H1 (cell line): ENCODE results near the gene CAPZB. TPM values are rescaled to one million over a fixed set of nuclear protein-coding genes. Genes with fewer than 3 reads are reported as not detected.
A peak's percentile ranks its signal among the peaks of the same experiment; 100 is the strongest.

Source experiments
- BCL11A ChIP-seq, 2 experiments: IDR thresholded peaks; one replicate each; pipeline ENCODE4 v1.6.1; 2011; ENCODE audit warnings: low read depth in 2 of 2, low read length in 2 of 2, mild to moderate bottlenecking in 2 of 2
- CBX8 ChIP-seq: fragments of 300-800, 300-1000 bp; sonication (generic); IDR thresholded peaks from 2 replicates; pipeline ENCODE4 v1.7.1; 2016; ENCODE audit warnings: low read depth, low read length, borderline replicate concordance
- FOSL1 ChIP-seq: IDR thresholded peaks from 2 replicates; pipeline ENCODE4 v1.6.1; 2011; ENCODE audit warnings: mild to moderate bottlenecking, low read depth, low read length, moderate library complexity; ENCODE audit not compliant: insufficient read depth
- POLR2A ChIP-seq, 2 experiments: IDR thresholded peaks; 1 replicate in 1 of 2; 2 replicates in 1 of 2; pipeline ENCODE4 v1.6.1; 2011; ENCODE audit warnings: low read depth in 2 of 2, low read length in 2 of 2, mild to moderate bottlenecking in 2 of 2; ENCODE audit errors: control extremely low read depth in 1 of 2
- RBBP5 ChIP-seq: IDR thresholded peaks from 2 replicates; pipeline ENCODE4 v1.7.1; 2012; ENCODE audit warnings: low read depth, mild to moderate bottlenecking, inconsistent platforms, low read length, moderate library complexity, borderline replicate concordance
- SP2 ChIP-seq: IDR thresholded peaks from 2 replicates; pipeline ENCODE4 v1.6.1; 2012; ENCODE audit warnings: mild to moderate bottlenecking, low read length, inconsistent platforms
- SP4 ChIP-seq: IDR thresholded peaks from 2 replicates; pipeline ENCODE4 v1.6.1; 2012; ENCODE audit warnings: low read length, inconsistent platforms
- TEAD4 ChIP-seq: IDR thresholded peaks from 2 replicates; pipeline ENCODE4 v1.6.1; 2012; ENCODE audit warnings: low read depth, low read length, inconsistent platforms, mixed read lengths
- polyA plus RNA-seq, 7 experiments: library from polyadenylated mRNA; depleted of rRNA in 3 of 7; stranded (reverse) in 5 of 7; unstranded in 2 of 7; fragments of >200 nt in 5 of 7; fragments of 200-250 nt in 2 of 7; gene quantifications; 1 replicate in 5 of 7; 2 replicates in 1 of 7; 4 replicates in 1 of 7; pipeline versions ENCODE4 v1.2.1 to v1.2.3, GENCODE V29; 2011 to 2013; ENCODE audit warnings: missing spikeins in 2 of 7, mixed read lengths in 2 of 7
- total RNA-seq: library from RNA; stranded (reverse); fragmentation: NEBNext Ultra II Directional; extraction: Animal tissue kit (Norgen Biotek cat#: 25700); gene quantifications from 2 replicates; pipeline ENCODE4 v1.2.1, GENCODE V29; 2021
- TF ChIP-seq, protein P1 (sequence below): fragments of 300-600 bp; sonication (generic); IDR thresholded peaks from 2 replicates; pipeline ENCODE4 v1.7.1; 2012; ENCODE audit warnings: low read length, moderate library complexity, mild to moderate bottlenecking, inconsistent platforms; ENCODE audit not compliant: insufficient replicate concordance
- TF ChIP-seq, protein P2 (sequence below): IDR thresholded peaks from 2 replicates; pipeline ENCODE4 v1.6.1; 2011; ENCODE audit warnings: low read depth, mild to moderate bottlenecking, low read length; ENCODE audit not compliant: insufficient read depth

CAPZB gene
- total and polyA plus RNA-seq, 2 of the 8 experiments (the other 6 are each of a cell fraction or from before 2014, with no cell fraction given) = 162 to 371 TPM

DNA sequence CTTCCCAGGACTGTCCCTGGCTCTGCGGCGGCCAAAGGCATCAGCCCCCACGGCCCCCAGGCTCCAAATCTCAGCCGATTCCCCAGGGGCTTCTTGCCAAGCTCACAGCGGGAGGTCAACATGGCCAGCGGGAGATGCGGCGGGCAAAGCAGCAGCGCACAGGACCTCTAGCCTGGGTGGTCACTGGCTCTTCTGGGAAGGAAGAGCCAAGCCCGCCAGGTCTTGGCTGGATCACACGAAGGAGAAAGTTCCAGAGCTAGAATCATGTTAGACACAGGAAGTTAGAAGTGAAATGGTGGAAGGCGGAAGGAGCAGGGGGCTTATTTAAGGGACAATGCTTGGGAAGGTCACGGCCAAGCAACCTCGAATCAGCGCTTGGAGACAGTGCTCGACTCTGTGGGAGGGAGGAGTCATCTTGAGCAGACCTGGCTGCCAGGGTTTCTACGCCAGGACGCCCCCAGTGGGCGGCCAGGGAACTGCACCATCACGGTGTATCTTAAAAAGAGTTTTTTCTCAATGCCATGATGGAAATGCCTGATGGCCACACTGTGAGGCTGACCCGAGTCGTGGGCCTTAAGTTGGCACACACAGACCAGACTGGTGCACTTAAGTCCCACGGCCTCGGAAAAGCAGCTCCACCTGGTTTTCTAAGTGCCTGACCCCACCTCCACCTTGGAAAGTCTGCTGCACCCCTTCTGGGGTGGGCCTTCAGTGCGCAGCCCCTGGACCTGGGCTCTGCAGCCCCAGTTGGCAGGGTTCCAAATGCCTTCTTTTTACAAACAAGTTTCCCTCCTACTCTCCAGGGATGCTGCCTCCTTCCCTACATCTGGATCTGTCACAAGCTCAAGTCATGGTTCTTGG, 143.9 kb downstream of the CAPZB start (continued):
- TF ChIP-seq, protein P1, sequence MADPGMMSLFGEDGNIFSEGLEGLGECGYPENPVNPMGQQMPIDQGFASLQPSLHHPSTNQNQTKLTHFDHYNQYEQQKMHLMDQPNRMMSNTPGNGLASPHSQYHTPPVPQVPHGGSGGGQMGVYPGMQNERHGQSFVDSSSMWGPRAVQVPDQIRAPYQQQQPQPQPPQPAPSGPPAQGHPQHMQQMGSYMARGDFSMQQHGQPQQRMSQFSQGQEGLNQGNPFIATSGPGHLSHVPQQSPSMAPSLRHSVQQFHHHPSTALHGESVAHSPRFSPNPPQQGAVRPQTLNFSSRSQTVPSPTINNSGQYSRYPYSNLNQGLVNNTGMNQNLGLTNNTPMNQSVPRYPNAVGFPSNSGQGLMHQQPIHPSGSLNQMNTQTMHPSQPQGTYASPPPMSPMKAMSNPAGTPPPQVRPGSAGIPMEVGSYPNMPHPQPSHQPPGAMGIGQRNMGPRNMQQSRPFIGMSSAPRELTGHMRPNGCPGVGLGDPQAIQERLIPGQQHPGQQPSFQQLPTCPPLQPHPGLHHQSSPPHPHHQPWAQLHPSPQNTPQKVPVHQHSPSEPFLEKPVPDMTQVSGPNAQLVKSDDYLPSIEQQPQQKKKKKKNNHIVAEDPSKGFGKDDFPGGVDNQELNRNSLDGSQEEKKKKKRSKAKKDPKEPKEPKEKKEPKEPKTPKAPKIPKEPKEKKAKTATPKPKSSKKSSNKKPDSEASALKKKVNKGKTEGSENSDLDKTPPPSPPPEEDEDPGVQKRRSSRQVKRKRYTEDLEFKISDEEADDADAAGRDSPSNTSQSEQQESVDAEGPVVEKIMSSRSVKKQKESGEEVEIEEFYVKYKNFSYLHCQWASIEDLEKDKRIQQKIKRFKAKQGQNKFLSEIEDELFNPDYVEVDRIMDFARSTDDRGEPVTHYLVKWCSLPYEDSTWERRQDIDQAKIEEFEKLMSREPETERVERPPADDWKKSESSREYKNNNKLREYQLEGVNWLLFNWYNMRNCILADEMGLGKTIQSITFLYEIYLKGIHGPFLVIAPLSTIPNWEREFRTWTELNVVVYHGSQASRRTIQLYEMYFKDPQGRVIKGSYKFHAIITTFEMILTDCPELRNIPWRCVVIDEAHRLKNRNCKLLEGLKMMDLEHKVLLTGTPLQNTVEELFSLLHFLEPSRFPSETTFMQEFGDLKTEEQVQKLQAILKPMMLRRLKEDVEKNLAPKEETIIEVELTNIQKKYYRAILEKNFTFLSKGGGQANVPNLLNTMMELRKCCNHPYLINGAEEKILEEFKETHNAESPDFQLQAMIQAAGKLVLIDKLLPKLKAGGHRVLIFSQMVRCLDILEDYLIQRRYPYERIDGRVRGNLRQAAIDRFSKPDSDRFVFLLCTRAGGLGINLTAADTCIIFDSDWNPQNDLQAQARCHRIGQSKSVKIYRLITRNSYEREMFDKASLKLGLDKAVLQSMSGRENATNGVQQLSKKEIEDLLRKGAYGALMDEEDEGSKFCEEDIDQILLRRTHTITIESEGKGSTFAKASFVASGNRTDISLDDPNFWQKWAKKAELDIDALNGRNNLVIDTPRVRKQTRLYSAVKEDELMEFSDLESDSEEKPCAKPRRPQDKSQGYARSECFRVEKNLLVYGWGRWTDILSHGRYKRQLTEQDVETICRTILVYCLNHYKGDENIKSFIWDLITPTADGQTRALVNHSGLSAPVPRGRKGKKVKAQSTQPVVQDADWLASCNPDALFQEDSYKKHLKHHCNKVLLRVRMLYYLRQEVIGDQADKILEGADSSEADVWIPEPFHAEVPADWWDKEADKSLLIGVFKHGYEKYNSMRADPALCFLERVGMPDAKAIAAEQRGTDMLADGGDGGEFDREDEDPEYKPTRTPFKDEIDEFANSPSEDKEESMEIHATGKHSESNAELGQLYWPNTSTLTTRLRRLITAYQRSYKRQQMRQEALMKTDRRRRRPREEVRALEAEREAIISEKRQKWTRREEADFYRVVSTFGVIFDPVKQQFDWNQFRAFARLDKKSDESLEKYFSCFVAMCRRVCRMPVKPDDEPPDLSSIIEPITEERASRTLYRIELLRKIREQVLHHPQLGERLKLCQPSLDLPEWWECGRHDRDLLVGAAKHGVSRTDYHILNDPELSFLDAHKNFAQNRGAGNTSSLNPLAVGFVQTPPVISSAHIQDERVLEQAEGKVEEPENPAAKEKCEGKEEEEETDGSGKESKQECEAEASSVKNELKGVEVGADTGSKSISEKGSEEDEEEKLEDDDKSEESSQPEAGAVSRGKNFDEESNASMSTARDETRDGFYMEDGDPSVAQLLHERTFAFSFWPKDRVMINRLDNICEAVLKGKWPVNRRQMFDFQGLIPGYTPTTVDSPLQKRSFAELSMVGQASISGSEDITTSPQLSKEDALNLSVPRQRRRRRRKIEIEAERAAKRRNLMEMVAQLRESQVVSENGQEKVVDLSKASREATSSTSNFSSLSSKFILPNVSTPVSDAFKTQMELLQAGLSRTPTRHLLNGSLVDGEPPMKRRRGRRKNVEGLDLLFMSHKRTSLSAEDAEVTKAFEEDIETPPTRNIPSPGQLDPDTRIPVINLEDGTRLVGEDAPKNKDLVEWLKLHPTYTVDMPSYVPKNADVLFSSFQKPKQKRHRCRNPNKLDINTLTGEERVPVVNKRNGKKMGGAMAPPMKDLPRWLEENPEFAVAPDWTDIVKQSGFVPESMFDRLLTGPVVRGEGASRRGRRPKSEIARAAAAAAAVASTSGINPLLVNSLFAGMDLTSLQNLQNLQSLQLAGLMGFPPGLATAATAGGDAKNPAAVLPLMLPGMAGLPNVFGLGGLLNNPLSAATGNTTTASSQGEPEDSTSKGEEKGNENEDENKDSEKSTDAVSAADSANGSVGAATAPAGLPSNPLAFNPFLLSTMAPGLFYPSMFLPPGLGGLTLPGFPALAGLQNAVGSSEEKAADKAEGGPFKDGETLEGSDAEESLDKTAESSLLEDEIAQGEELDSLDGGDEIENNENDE = no peak
- TF ChIP-seq TEAD4 = no peak
- TF ChIP-seq FOSL1 = no peak
- TF ChIP-seq RBBP5 = no peak
- no peak for TF ChIP-seq CBX8
- TF ChIP-seq POLR2A (IDR thresholded peaks at IDR 0.05; ENCODE audit: control extremely low read depth in 1 of 2, low read depth in 2 of 2, low read length in 2 of 2) = 0 out of 3 replicates have a peak, but pooled peaks of 1 of the 2 experiments have one; percentile 29
- TF ChIP-seq SP2 = no peak
- no peak for TF ChIP-seq BCL11A (IDR thresholded peaks at IDR 0.05; ENCODE audit: low read depth in 2 of 2, low read length in 2 of 2)
- TF ChIP-seq, protein P2, sequence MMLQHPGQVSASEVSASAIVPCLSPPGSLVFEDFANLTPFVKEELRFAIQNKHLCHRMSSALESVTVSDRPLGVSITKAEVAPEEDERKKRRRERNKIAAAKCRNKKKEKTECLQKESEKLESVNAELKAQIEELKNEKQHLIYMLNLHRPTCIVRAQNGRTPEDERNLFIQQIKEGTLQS = no peak
- no peak for TF ChIP-seq SP4
